OCI-LY1 (cell line): ENCODE results near the gene COL19A1.

Source experiments
- EZH2 ChIP-seq: fragments of 200-600 bp; sonication (generic), shearing (Covaris generic); IDR thresholded peaks from 2 replicates; pipeline ENCODE4 v1.8.0; 2017; ENCODE audit warnings: borderline replicate concordance, mixed run types, mild to moderate bottlenecking, antibody characterized with exemption, low read length, moderate library complexity, mixed read lengths
- TF ChIP-seq, protein P1 (sequence below): fragments of 200-600 bp; sonication (generic), shearing (Covaris generic); IDR thresholded peaks from 2 replicates; pipeline ENCODE4 v1.5.1; 2017; ENCODE audit warnings: mild to moderate bottlenecking, antibody characterized with exemption, low read length, moderate library complexity, mixed read lengths

- TF ChIP-seq, protein P1, sequence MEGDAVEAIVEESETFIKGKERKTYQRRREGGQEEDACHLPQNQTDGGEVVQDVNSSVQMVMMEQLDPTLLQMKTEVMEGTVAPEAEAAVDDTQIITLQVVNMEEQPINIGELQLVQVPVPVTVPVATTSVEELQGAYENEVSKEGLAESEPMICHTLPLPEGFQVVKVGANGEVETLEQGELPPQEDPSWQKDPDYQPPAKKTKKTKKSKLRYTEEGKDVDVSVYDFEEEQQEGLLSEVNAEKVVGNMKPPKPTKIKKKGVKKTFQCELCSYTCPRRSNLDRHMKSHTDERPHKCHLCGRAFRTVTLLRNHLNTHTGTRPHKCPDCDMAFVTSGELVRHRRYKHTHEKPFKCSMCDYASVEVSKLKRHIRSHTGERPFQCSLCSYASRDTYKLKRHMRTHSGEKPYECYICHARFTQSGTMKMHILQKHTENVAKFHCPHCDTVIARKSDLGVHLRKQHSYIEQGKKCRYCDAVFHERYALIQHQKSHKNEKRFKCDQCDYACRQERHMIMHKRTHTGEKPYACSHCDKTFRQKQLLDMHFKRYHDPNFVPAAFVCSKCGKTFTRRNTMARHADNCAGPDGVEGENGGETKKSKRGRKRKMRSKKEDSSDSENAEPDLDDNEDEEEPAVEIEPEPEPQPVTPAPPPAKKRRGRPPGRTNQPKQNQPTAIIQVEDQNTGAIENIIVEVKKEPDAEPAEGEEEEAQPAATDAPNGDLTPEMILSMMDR, result no peak
- no peak for TF ChIP-seq EZH2
These were observed 246.4 kb downstream of the COL19A1 start for GRCh38 chr6:70112716-70113115.
